HEK293T (cell line): ENCODE results near the gene RHEX.

Experiments used
- CTCF ChIA-PET: fragments of 350-600 bp; formaldehyde crosslinking; extraction: SDS; loops from one replicate; lab custom pipeline; 2021; ENCODE audit warnings: antibody characterized with exemption, inconsistent platforms; lab: Yijun Ruan, JAX
- POLR2A ChIA-PET: fragments of 350-600 bp; formaldehyde crosslinking; extraction: SDS; loops from one replicate; lab custom pipeline; 2020; ENCODE audit warnings: antibody characterized with exemption, inconsistent platforms; lab: Yijun Ruan, JAX
- DNase-seq: peaks from one replicate; pipeline ENCODE4 v3.0.0; 2012; ENCODE audit warnings: mixed read lengths; ENCODE audit errors: extremely low spot score
- ARNT ChIP-seq: fragments of 450-650 bp; IDR thresholded peaks from 2 replicates; pipeline ENCODE4 v1.6.1; 2017; ENCODE audit warnings: mild to moderate bottlenecking
- BHLHE40 ChIP-seq: fragments of 450-650 bp; IDR thresholded peaks from 2 replicates; pipeline ENCODE4 v1.6.1; 2016; ENCODE audit warnings: mild to moderate bottlenecking, moderate library complexity, borderline replicate concordance
- CTBP1 ChIP-seq: fragments of 450-650 bp; IDR thresholded peaks from 2 replicates; pipeline ENCODE4 v1.6.1; 2016; ENCODE audit warnings: borderline replicate concordance
- ELF4 ChIP-seq: fragments of 450-650 bp; IDR thresholded peaks from 2 replicates; pipeline ENCODE4 v1.6.1; 2017; ENCODE audit warnings: antibody characterized with exemption
- FOXA1 ChIP-seq: fragments of 450-650 bp; IDR thresholded peaks from 2 replicates; pipeline ENCODE4 v1.6.1; 2016; ENCODE audit warnings: mild to moderate bottlenecking
- FOXK2 ChIP-seq: fragments of 450-650 bp; IDR thresholded peaks from 2 replicates; pipeline ENCODE4 v1.6.1; 2016; ENCODE audit warnings: mild to moderate bottlenecking
- FOXM1 ChIP-seq: fragments of 450-650 bp; IDR thresholded peaks from 2 replicates; pipeline ENCODE4 v1.6.1; 2017; ENCODE audit warnings: mild to moderate bottlenecking, borderline replicate concordance
- HDGF ChIP-seq: fragments of 450-650 bp; IDR thresholded peaks from 2 replicates; pipeline ENCODE4 v1.6.1; 2017; ENCODE audit warnings: antibody characterized with exemption, borderline replicate concordance
- L3MBTL2 ChIP-seq: fragments of 450-650 bp; conservative IDR thresholded peaks from 2 replicates; pipeline ENCODE4 v1.6.1; 2016; ENCODE audit warnings: mild to moderate bottlenecking
- LEF1 ChIP-seq: fragments of 450-650 bp; IDR thresholded peaks from 2 replicates; pipeline ENCODE4 v1.6.1; 2017; ENCODE audit warnings: mild to moderate bottlenecking, borderline replicate concordance
- NFRKB ChIP-seq: fragments of 450-650 bp; IDR thresholded peaks from 2 replicates; pipeline ENCODE4 v1.6.1; 2016; ENCODE audit warnings: mild to moderate bottlenecking, moderate library complexity
- SP1 ChIP-seq: fragments of 450-650 bp; IDR thresholded peaks from 2 replicates; pipeline ENCODE4 v1.6.1; 2017
- SUZ12 ChIP-seq: fragments of 450-650 bp; IDR thresholded peaks from 2 replicates; pipeline ENCODE4 v1.6.1; 2016; ENCODE audit warnings: mild to moderate bottlenecking
- TARDBP ChIP-seq: fragments of 450-650 bp; IDR thresholded peaks from 2 replicates; pipeline ENCODE4 v1.6.1; 2016
- ZNF384 ChIP-seq: fragments of 450-650 bp; IDR thresholded peaks from 2 replicates; pipeline ENCODE4 v1.6.1; 2016
- TF ChIP-seq, protein P1 (sequence below): fragments of 450-650 bp; IDR thresholded peaks from 2 replicates; pipeline ENCODE4 v1.6.1; 2016

RHEX gene

GRCh38 chr1:206112600-206113301 is 59.8 kb downstream of the RHEX start:
- no peak for DNase-seq
- ChIA-PET CTCF (no interaction called here), POLR2A (no interaction called here)
- no peak for TF ChIP-seq ZNF384

DNA sequence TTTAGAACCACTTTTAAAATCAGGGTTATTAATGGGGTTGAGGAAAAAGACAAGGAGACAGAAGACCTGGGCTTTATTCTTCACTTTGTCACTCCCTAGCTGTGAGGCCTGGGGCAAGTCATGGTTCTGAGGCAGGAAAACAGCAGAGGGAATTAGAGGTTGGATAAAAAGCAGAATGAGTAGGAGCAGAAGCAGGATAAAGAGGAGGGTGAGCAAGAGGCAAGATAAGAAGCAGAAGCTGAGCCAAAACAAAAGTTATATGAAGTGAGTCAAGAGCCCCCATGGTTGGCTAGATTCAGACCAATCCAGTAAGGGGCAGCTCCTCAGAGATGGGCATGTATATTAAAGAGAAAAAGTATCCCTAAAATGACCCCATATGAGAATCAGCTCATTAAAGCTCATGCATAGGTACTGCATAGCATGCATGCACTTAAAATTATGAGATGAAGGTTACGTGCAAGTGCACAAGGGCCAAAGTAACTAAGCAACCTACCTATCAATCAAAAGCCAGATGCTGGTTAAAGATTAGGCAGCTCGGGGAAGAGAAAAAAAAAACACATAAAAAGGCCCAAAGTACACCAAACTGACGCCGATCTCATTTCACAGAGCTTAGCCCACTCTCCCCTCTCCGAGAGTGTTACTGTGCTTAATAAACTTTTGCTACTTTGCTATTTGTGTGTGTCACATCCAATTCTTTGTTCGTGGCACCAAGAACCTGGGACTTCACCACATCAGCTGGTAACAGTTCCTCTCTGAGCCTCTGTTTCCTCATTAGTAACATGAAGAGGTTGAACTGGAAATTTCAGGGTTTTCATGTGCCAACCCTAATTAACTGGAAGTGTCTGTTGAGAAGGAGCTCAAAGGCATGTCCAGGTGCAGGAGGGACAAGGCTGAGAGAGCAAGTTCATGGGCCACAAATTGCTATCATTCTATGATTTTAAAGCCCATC is 62.0 kb downstream of the RHEX start:
- ChIA-PET CTCF (interaction anchor here (0.7 to 1.1 kb wide), 3 partner anchors 9 to 138 kb away, joined by 3 to 5 read pairs (median 3); no protein-coding TSS in a partner anchor), POLR2A (no interaction called here)
- no peak for DNase-seq
- TF ChIP-seq NFRKB (no peak), TARDBP (no peak), SP1 (no peak), L3MBTL2 (no peak), BHLHE40 (no peak), LEF1 (no peak)

- ChIA-PET POLR2A (no interaction called here), CTCF (interaction anchor here (0.8 kb wide), 1 partner anchor 10 kb away, joined by 3 read pairs; no protein-coding TSS in a partner anchor)
- no peak for DNase-seq
- TF ChIP-seq LEF1 = no peak
- TF ChIP-seq FOXA1 = no peak
- TF ChIP-seq ARNT = no peak
- TF ChIP-seq TARDBP = no peak
- TF ChIP-seq, protein P1, sequence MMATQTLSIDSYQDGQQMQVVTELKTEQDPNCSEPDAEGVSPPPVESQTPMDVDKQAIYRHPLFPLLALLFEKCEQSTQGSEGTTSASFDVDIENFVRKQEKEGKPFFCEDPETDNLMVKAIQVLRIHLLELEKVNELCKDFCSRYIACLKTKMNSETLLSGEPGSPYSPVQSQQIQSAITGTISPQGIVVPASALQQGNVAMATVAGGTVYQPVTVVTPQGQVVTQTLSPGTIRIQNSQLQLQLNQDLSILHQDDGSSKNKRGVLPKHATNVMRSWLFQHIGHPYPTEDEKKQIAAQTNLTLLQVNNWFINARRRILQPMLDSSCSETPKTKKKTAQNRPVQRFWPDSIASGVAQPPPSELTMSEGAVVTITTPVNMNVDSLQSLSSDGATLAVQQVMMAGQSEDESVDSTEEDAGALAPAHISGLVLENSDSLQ = no peak
- TF ChIP-seq CTBP1 = no peak
- TF ChIP-seq SP1 = no peak
- TF ChIP-seq ELF4 = no peak
- no peak for TF ChIP-seq NFRKB
- TF ChIP-seq BHLHE40 = no peak
- TF ChIP-seq ZNF384 = no peak
- no peak for TF ChIP-seq FOXM1
- TF ChIP-seq HDGF = no peak
- no peak for TF ChIP-seq SUZ12
These were observed 62.8 kb downstream of the RHEX start for GRCh38 chr1:206115791-206116190.

GRCh38 chr1:206116191-206116872 is 63.4 kb downstream of the RHEX start:
- ChIA-PET CTCF (no interaction called here), POLR2A (no interaction called here)
- TF ChIP-seq TARDBP (no peak), L3MBTL2 (no peak), SUZ12 (no peak), CTBP1 (no peak), LEF1 (no peak), FOXM1 (no peak), ARNT (no peak), FOXA1 (no peak), SP1 (no peak), FOXK2 (no peak), ZNF384 (no peak), BHLHE40 (no peak), HDGF (no peak), NFRKB (no peak), ELF4 (no peak)
- TF ChIP-seq, protein P1 = no peak
- DNase-seq = no peak

GRCh38 chr1:206116873-206117150 is 63.8 kb downstream of the RHEX start:
- DNase-seq = no peak
- POLR2A ChIA-PET = no interaction called here
- CTCF ChIA-PET = no interaction called here
- TF ChIP-seq TARDBP (no peak), L3MBTL2 (no peak), SUZ12 (no peak), ARNT (no peak), NFRKB (no peak), FOXM1 (no peak), FOXA1 (no peak), CTBP1 (no peak), ELF4 (no peak), SP1 (no peak), ZNF384 (no peak), BHLHE40 (no peak), LEF1 (no peak), HDGF (no peak), FOXK2 (no peak)
- TF ChIP-seq, protein P1 = no peak
